Measurements from ENCODE around the gene SIGMAR1.

GRCh38 chr9:34686231-34686630 lies 48.6 kb upstream of the SIGMAR1 start:
- TF ChIP-seq MYC (IDR thresholded peaks at IDR 0.05; ENCODE audit: low read depth, low read length): no peak
- TF ChIP-seq MAX (IDR thresholded peaks at IDR 0.05; ENCODE audit: low read depth, low read length): no peak
- TF ChIP-seq CTCF (IDR thresholded peaks at IDR 0.05; ENCODE audit: low read depth, low read length): no peak
